Stimulated activated CD4-positive, alpha-beta T cell treated with anti-CD3 and anti-CD28 coated beads, TNF-alpha, amount 100 ng/mL, for 1 hour (primary cell): ENCODE data around the gene H3-3A.
"Not testable (repeated sequence)": the region's sequence is repeated elsewhere in the genome, so short reads cannot be mapped to it uniquely, and the experiment has no call there.

ENCODE experiments used
- DNase-seq, 3 donors: peaks; one replicate each; pipeline ENCODE4 v3.0.0-alpha.2; 2020; ENCODE audit warnings: low read depth in 3 of 3, low spot score in 1 of 3

Gene H3-3A

GRCh38 chr1:226083302-226084101 lies 21.0 kb downstream of the H3-3A start:
- DNase-seq, result peak; percentile 77 to 96 (median 78)

GRCh38 chr1:226085675-226086285 lies 23.3 kb downstream of the H3-3A start:
- no peak for DNase-seq

- DNase-seq, result no peak
Observed at GRCh38 chr1:226086776-226087175, 24.3 kb downstream of the H3-3A start.

GRCh38 chr1:226091461-226091860 lies 28.9 kb downstream of the H3-3A start:
- DNase-seq, result no peak

- DNase-seq, result not testable (repeated sequence)
Observed at GRCh38 chr1:226092048-226092820, 29.7 kb downstream of the H3-3A start.

- DNase-seq, result no peak
Observed at GRCh38 chr1:226092965-226093364, 30.4 kb downstream of the H3-3A start.

- DNase-seq, result no peak
Observed at GRCh38 chr1:226093621-226094020, 31.1 kb downstream of the H3-3A start.

- DNase-seq, result no peak
Observed at GRCh38 chr1:226094451-226094850, 31.9 kb downstream of the H3-3A start.

GRCh38 chr1:226095286-226095685 lies 32.8 kb downstream of the H3-3A start:
- no peak for DNase-seq

- no peak for DNase-seq
Observed at GRCh38 chr1:226097866-226098625, 35.5 kb downstream of the H3-3A start.

- no peak for DNase-seq
Observed at GRCh38 chr1:226098870-226099835, 36.6 kb downstream of the H3-3A start.

GRCh38 chr1:226100436-226101391 lies 38.2 kb downstream of the H3-3A start:
- no peak for DNase-seq

GRCh38 chr1:226104671-226105121 lies 42.2 kb downstream of the H3-3A start:
- DNase-seq, result no peak

- DNase-seq, result no peak
Observed at GRCh38 chr1:226107471-226108460, 45.2 kb downstream of the H3-3A start.

- no peak for DNase-seq
Observed at GRCh38 chr1:226108935-226109828, 46.7 kb downstream of the H3-3A start.

- peak; percentile 43 to 62 (median 45) for DNase-seq
Observed at GRCh38 chr1:226109829-226110248, 47.3 kb downstream of the H3-3A start.
